WERI-Rb-1 (cell line): Measurements from ENCODE around the gene MANBA.
"Not testable (repeated sequence)": the region's sequence is repeated elsewhere in the genome, so short reads cannot be mapped to it uniquely, and the experiment has no call there.

ENCODE experiments used
- DNase-seq: peaks from one replicate; pipeline ENCODE4 v3.0.0-alpha.2; 2020
- H3K27ac ChIP-seq: fragments of 250-450 bp; sonication (Bioruptor Pico); 2 replicates; pipeline ENCODE4 v1.5.1; 2020; ENCODE audit warnings: mild to moderate bottlenecking, moderate library complexity
- H3K27me3 ChIP-seq: fragments of 250-450 bp; sonication (Bioruptor Pico); 2 replicates; pipeline ENCODE4 v1.5.1; 2021; ENCODE audit warnings: mild to moderate bottlenecking, low read depth, moderate library complexity; ENCODE audit not compliant: insufficient read depth, severe bottlenecking
- H3K36me3 ChIP-seq: fragments of 250-450 bp; sonication (Bioruptor Pico); 2 replicates; pipeline ENCODE4 v1.5.1; 2020; ENCODE audit warnings: mild to moderate bottlenecking, moderate library complexity
- H3K4me3 ChIP-seq: 2 replicates; pipeline ENCODE4 v1.5.1; 2011; ENCODE audit warnings: low read depth, mild to moderate bottlenecking, control low read depth, low read length
- H3K9me3 ChIP-seq: fragments of 250-450 bp; sonication (Bioruptor Pico); 2 replicates; pipeline ENCODE4 v1.5.1; 2021; ENCODE audit warnings: mild to moderate bottlenecking, moderate library complexity; ENCODE audit not compliant: severe bottlenecking
- CTCF ChIP-seq: IDR thresholded peaks from 2 replicates; pipeline ENCODE4 v1.5.1; 2011; ENCODE audit warnings: low read depth, mild to moderate bottlenecking, control low read depth, inconsistent platforms, low read length

MANBA gene

GRCh38 chr4:102627831-102628523 is 132.8 kb downstream of the MANBA start:
- no peak for DNase-seq
- no peak for TF ChIP-seq CTCF

GRCh38 chr4:102625232-102625930 is 135.4 kb downstream of the MANBA start:
- no peaks in the 10 kb centered on the region for H3K36me3 ChIP-seq
- DNase-seq: peak; percentile 50
- H3K27ac ChIP-seq: no peak overlapping the region
- H3K9me3 ChIP-seq: no peaks in the 10 kb centered on the region
- no peak overlapping the region for H3K4me3 ChIP-seq
- no peaks in the 10 kb centered on the region for H3K27me3 ChIP-seq
- peak; percentile 48 for TF ChIP-seq CTCF

More at GRCh38 chr4:102627831-102628523, 132.8 kb downstream of the MANBA start:
- Histone ChIP-seq H3K27me3 (no peaks in the 10 kb centered on the region), H3K4me3 (no peak overlapping the region), H3K9me3 (no peaks in the 10 kb centered on the region), H3K36me3 (no peaks in the 10 kb centered on the region), H3K27ac (no peak overlapping the region)

- no peak for DNase-seq
- TF ChIP-seq CTCF: no peak
- H3K27ac ChIP-seq: no peak overlapping the region
- no peaks in the 10 kb centered on the region for H3K9me3 ChIP-seq
- H3K27me3 ChIP-seq: no peaks in the 10 kb centered on the region
- H3K36me3 ChIP-seq: no peaks in the 10 kb centered on the region
- H3K4me3 ChIP-seq: no peak overlapping the region
These were observed 136.3 kb downstream of the MANBA start for GRCh38 chr4:102624505-102624904.

- Histone ChIP-seq H3K9me3 (no peaks in the 10 kb centered on the region), H3K27ac (no peak overlapping the region), H3K27me3 (no peaks in the 10 kb centered on the region), H3K36me3 (no peaks in the 10 kb centered on the region), H3K4me3 (no peak overlapping the region)
- peak; percentile 70 for TF ChIP-seq CTCF
- peak; percentile 53 for DNase-seq
These were observed 137.1 kb downstream of the MANBA start for GRCh38 chr4:102623622-102624021.

DNA sequence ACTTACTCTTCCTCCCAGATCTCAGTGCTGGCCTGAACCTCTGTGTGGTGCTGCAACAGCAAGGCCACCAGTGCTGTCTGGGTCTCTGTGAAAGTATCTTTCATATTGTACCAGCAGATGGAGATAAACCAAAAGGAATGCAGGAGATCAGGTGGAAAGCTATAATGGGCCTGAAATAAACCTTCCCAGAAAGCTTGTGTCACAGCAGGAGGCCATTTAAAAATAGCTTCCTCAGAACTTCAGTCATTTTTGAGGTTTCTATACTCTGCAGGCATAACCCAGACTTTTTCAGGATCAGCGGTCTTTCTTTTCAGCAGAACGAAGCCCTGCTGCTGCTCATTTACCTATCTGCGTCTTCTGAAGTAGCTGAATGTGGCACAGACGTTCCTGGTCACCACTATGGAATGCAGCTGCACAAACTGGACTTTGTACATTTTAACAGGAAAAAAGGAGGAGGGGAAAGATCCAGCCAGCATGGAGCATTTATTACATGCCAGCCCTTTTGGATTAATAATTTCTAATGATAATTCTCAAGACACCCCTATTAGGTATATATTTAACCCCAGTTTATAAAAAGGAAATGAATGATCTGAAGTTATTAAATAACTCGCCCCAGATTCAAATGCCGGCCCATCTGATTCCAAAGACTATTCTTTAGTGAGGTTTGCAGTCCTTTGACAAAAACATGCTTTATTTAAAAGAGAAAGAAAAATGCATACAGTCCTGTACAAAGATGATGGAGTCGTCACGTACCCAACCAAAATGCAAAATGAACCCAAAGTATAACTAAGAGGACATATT is 139.9 kb downstream of the MANBA start:
- H3K36me3 ChIP-seq: no peaks in the 10 kb centered on the region
- peak; percentile 56 for DNase-seq
- no peak overlapping the region for H3K4me3 ChIP-seq
- H3K27ac ChIP-seq: no peak overlapping the region
- no peaks in the 10 kb centered on the region for H3K9me3 ChIP-seq
- no peaks in the 10 kb centered on the region for H3K27me3 ChIP-seq
- TF ChIP-seq CTCF: peak; percentile 51

DNA sequence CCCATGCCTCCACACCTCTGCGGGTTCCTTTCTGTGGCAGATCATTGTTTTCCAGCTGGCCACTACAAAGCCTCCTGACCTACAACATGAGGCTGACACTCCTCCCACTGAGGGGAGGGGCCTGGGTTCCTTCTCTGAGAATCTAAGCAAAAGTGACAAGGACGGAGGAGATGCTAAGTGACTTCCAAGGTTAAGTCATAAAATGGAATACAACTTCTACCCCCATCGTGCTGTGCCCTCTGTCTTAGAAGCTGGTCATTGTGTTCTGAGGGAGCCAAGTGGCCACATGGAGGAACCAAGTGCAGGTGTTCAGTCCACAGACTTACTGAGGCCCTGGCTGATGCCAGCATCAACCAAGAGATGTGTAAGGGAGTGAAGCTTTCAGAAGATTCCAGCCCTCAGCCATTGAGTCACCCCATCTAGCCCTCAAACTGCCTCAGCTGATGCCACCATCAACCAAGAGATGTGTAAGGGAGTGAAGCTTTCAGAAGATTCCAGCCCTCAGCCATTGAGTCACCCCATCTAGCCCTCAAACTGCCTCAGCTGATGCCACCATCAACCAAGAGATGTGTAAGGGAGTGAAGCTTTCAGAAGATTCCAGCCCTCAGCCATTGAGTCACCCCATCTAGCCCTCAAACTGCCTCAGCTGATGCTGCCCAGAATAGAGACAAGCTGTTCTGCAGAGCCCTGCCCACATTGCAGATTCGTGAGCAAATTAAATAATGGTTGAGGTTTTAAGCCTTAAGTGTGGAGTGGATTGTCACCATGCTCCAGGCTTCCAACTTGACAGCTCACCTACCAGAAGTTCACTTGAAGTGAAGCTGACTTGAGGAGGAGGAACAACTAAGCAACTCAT is 140.8 kb downstream of the MANBA start:
- not testable (repeated sequence) for H3K4me3 ChIP-seq, H3K9me3 ChIP-seq, DNase-seq, H3K27ac ChIP-seq, H3K27me3 ChIP-seq, H3K36me3 ChIP-seq

DNA sequence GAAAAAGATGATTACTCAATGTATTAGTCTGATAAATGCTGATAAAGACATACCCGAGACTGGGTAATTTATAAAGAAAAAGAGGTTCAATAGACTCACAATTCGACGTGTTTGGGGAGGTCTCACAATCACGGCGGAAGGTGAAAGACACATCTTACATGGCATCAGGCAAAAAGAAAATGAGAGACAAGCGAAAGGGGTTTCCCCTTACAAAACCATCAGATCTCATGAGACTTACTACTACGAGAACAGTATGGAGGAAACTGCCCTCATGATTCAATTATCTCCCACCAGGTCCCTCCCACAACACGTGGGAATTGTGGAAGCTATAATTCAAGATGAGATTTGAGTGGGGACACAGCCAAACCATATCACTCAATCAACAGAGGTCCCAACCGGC is 141.7 kb downstream of the MANBA start:
- H3K9me3 ChIP-seq, H3K27ac ChIP-seq, DNase-seq, H3K36me3 ChIP-seq, H3K4me3 ChIP-seq, H3K27me3 ChIP-seq: not testable (repeated sequence)
